ENCODE measurements around the gene TNFRSF1A.

TNFRSF1A gene

DNA sequence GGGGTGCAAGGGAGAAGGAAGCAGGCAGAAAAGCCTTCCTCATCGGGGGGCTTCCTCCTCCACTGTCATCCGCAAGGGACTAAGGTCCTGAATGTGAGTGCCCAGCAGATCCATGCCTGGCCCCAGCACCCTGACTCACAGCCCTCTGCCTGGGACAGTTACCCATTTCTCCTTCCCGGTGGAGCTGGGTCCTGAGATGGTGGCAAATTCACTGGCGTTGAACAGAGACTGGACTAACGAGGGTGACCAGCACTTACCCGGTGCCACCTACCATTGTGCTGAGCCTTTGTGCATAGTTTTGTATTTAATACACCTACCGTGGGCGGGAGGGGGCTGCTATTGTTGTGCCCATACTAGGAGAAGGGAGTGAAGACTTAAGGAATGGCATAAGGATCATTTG is 62.2 kb downstream of the TNFRSF1A start:
- Histone ChIP-seq H2AFZ (ENCODE audit: low read length, unreplicated experiment) (peak overlapping the region; percentile 6), H3K79me2 (ENCODE audit: control insufficient read depth, insufficient read depth, low read length, unreplicated experiment) (no peaks in the 10 kb centered on the region), H3K4me3 (ENCODE audit: low read depth, low read length) (no peak overlapping the region), H3K27ac (ENCODE audit: low read depth, low read length) (peak overlapping the region; percentile 75), H3K4me1 (ENCODE audit: control insufficient read depth, insufficient read depth, low read length, unreplicated experiment) (peaks cover 36% of the 10 kb centered on the region), H3K27me3 (ENCODE audit: insufficient read depth, low read length) (no peaks in the 10 kb centered on the region), H3K36me3 (ENCODE audit: insufficient read depth, low read length) (no peaks in the 10 kb centered on the region)

- peak overlapping the region; percentile 75 for H3K27ac ChIP-seq (ENCODE audit: low read depth, low read length)
- no peaks in the 10 kb centered on the region for H3K27me3 ChIP-seq (ENCODE audit: insufficient read depth, low read length)
- peak overlapping the region; percentile 17; the same call in 1 of the 2 replicates for H3K4me3 ChIP-seq (ENCODE audit: low read depth, low read length)
Measured at GRCh38 chr12:6279256-6279628, 62.6 kb downstream of the TNFRSF1A start.

More at GRCh38 chr12:6279256-6279628, 62.6 kb downstream of the TNFRSF1A start:
- Histone ChIP-seq H3K36me3 (ENCODE audit: insufficient read depth, low read length) (no peaks in the 10 kb centered on the region), H3K4me1 (ENCODE audit: control insufficient read depth, insufficient read depth, low read length, unreplicated experiment) (peaks cover 36% of the 10 kb centered on the region), H2AFZ (ENCODE audit: low read length, unreplicated experiment) (peak overlapping the region; percentile 6), H3K79me2 (ENCODE audit: control insufficient read depth, insufficient read depth, low read length, unreplicated experiment) (no peaks in the 10 kb centered on the region)
